Prostate gland (tissue), 2 donors: ENCODE data around the gene GTPBP6. TPM values are rescaled to one million over a fixed set of nuclear protein-coding genes. Genes with fewer than 3 reads are reported as not detected.

Experiments
- DNase-seq: peaks from one replicate; pipeline ENCODE4 v3.0.0-alpha.2; 2019; ENCODE audit warnings: low spot score
- H3K27ac ChIP-seq, 2 donors: fragments of 200-600 bp; sonication (generic); 2 replicates each; pipeline ENCODE4 v1.5.1; 2017 to 2019
- H3K27me3 ChIP-seq: fragments of 200-600 bp; sonication (generic); replicated peaks from 2 replicates; pipeline ENCODE4 v1.5.1; 2019; ENCODE audit not compliant: insufficient read depth
- H3K36me3 ChIP-seq, 2 donors: fragments of 200-600 bp; sonication (generic); 1 replicate in 1 of 2; 2 replicates in 1 of 2; pipeline versions ENCODE4 v1.5.1 to v1.8.1; 2017 to 2019
- H3K4me1 ChIP-seq: fragments of 200-600 bp; sonication (generic); replicated peaks from 2 replicates; pipeline ENCODE4 v1.5.1; 2019
- H3K4me3 ChIP-seq, 2 donors: fragments of 200-600 bp; sonication (generic); 2 replicates each; pipeline ENCODE4 v1.5.1; 2017 to 2019
- H3K9me3 ChIP-seq: fragments of 200-600 bp; sonication (generic); 2 replicates; pipeline ENCODE4 v1.5.1; 2017
- CTCF ChIP-seq, 4 experiments: fragments of 200-600 bp in 2 of 4; fragments of 450-650 bp in 2 of 4; sonication (generic) in 2 of 4; IDR thresholded peaks; 1 replicate in 3 of 4; 2 replicates in 1 of 4; pipeline ENCODE4 v1.5.1; 2016 to 2019; ENCODE audit warnings: antibody characterized with exemption in 4 of 4, mild to moderate bottlenecking in 2 of 4, moderate library complexity in 2 of 4
- POLR2A ChIP-seq: fragments of 450-650 bp; IDR thresholded peaks from one replicate; pipeline ENCODE4 v1.6.1; 2016; ENCODE audit warnings: antibody characterized with exemption, mild to moderate bottlenecking
- POLR2AphosphoS5 ChIP-seq: sonication (generic); formaldehyde crosslinking; IDR thresholded peaks from one replicate; pipeline ENCODE4 v1.6.1; 2017; ENCODE audit warnings: antibody characterized with exemption
- WGBS: methylation state at CpG from one replicate; pipeline ENCODE4 v1.1.5; 2018; 5-methylcytosine and 5-hydroxymethylcytosine counted together
- intact Hi-C: fragments of 100-400 bp; cut with DNase I; formaldehyde crosslinking; loops from one replicate; pipeline ENCODE4 v1.14.2; 2022
- total RNA-seq, 2 donors: library from RNA; depleted of rRNA; stranded (reverse); fragments of >200 nt; gene quantifications; one replicate each; pipeline ENCODE4 v1.1.0, GENCODE V29; 2016

Gene GTPBP6
- total RNA-seq, 2 donors from 2014 or later: 43.9 to 69.6 TPM

GRCh38 chrX:302975-303374 lies 15.6 kb downstream of the GTPBP6 start:
- no peak overlapping the region for H3K27ac ChIP-seq
- H3K4me1 ChIP-seq: no peaks in the 10 kb centered on the region
- no peaks in the 10 kb centered on the region for H3K27me3 ChIP-seq
- no peak overlapping the region for H3K4me3 ChIP-seq
- no peaks in the 10 kb centered on the region for H3K9me3 ChIP-seq
- DNase-seq: no peak
- 95% methylated on average over 19 of the region's 19 CpGs for WGBS
- intact Hi-C loops: no loop called here
- TF ChIP-seq POLR2AphosphoS5 (no peak), CTCF (IDR thresholded peaks at IDR 0.05) (no peak), POLR2A (no peak)
- peaks cover 4 to 10% of the 10 kb centered on the region in 2 donors for H3K36me3 ChIP-seq

GRCh38 chrX:300334-300733 lies 18.3 kb downstream of the GTPBP6 start:
- TF ChIP-seq CTCF (IDR thresholded peaks at IDR 0.05) (no peak), POLR2A (no peak), POLR2AphosphoS5 (no peak)
- Histone ChIP-seq H3K9me3 (no peaks in the 10 kb centered on the region), H3K4me1 (no peaks in the 10 kb centered on the region), H3K27ac (no peak overlapping the region), H3K27me3 (no peaks in the 10 kb centered on the region), H3K4me3 (no peak overlapping the region), H3K36me3 (no peaks in the 10 kb centered on the region)
- DNase-seq: no peak
- intact Hi-C loops: no loop called here
- 82% methylated on average over 8 of the region's 8 CpGs for WGBS

- no peak for DNase-seq
- Histone ChIP-seq H3K4me3 (no peak overlapping the region), H3K4me1 (no peaks in the 10 kb centered on the region), H3K27me3 (no peaks in the 10 kb centered on the region), H3K27ac (no peak overlapping the region), H3K36me3 (no peaks in the 10 kb centered on the region), H3K9me3 (no peaks in the 10 kb centered on the region)
- 97% methylated on average over 36 of the region's 36 CpGs for WGBS
- intact Hi-C loops: no loop called here
- TF ChIP-seq POLR2A: no peak
- TF ChIP-seq POLR2AphosphoS5: no peak
- no peak for TF ChIP-seq CTCF (IDR thresholded peaks at IDR 0.05)
These were observed 19.6 kb downstream of the GTPBP6 start for GRCh38 chrX:298993-299392.

- no peaks in the 10 kb centered on the region for H3K36me3 ChIP-seq
These were observed 23.5 kb downstream of the GTPBP6 start for GRCh38 chrX:295136-295535.

More at GRCh38 chrX:295136-295535, 23.5 kb downstream of the GTPBP6 start:
- intact Hi-C loops: no loop called here
- WGBS: 88% methylated on average over 21 of the region's 21 CpGs
- DNase-seq: no peak
- TF ChIP-seq CTCF (IDR thresholded peaks at IDR 0.05) (no peak), POLR2A (no peak)
- Histone ChIP-seq H3K27me3 (no peaks in the 10 kb centered on the region), H3K27ac (no peak overlapping the region), H3K9me3 (no peaks in the 10 kb centered on the region), H3K4me3 (no peak overlapping the region), H3K4me1 (no peaks in the 10 kb centered on the region)
